NOMO-1 (cell line): ENCODE results near the gene RAB24.

Experiments used
- DNase-seq, 2 experiments: peaks; one replicate each; lab custom pipeline; 2025; ENCODE audit not compliant: unreplicated experiment in 2 of 2; lab: John Stamatoyannopoulos, UW

RAB24 gene

GRCh38 chr5:177333420-177334154 lies 30.1 kb upstream of the RAB24 start:
- no peak for DNase-seq

DNA sequence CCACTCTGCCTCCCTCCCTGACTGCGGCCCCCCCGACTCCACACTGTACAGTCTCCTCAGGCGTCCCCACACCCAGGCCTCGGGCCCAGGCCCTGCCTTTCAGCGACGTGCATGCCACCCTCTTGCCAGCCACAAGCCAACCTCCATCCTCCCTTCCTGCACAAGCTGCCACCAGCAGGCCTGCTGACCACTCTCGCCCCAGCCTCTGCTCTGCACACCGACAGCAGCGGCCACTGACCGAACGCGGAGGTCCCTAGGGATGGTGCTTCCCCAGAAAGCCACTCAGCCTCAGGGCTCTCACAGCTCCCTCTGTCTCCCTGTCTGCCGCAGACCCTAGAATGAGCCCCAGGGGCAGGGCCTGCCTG lies 29.4 kb upstream of the RAB24 start:
- DNase-seq: no peak

- DNase-seq: no peak
These were observed 28.7 kb upstream of the RAB24 start for GRCh38 chr5:177332031-177332895.

DNA sequence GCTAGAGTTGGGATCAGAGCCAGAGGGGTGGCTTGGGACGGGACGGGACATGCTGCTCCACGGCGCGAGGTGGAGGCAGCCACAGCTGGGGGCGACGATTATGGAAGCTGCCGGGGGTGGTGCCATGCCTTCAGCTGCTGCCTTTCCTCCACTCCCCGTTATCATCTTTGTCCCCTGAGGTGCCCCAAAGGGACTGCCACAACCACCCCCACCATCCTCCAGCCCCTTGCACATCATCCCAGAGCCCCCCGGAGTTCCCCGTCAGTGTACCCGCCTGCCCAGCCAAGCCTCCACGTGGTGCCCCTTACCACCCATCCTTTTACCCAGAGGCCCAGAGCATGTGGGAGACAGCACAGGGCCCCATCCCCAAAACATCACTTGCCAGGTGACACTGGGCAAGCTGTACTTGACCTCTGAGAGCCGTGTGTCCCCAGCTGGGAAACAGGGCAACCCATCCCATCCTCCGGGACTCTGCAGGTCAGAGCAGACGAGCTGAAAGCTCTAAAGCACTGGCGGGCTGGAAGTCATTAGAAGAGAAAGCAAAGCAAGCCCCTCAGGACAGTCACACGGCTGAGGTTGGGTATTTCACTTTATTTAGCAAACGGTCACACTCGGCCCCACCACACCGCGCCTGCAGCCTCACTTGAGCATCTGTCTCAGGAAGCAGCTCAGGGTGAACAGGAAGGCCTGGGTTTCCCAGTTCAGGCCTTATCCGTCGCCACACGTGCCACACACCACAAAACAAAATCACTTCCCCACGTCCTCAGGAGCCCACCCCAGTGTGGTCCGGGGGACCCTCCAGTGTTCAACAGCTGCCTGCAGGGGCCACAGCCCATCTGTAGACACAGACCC lies 27.7 kb upstream of the RAB24 start:
- no peak for DNase-seq

DNA sequence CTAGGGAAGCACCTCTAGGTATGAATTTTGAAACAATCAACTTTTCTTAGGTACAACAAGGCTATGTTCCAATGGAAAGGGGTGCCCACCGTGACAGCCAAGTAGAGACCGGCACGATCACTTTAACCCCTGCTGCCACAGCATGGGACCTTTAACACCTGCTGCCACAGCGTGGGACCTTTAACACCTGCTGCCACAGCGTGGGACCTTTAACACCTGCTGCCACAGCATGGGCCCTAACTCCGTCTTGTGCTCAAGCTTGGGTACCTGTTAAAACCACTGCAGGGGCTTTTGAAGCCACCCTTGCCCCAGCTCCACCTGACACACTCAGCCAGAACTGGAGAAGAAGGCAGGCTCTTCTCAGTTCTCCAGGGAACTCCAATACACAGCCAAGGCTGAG lies 26.4 kb upstream of the RAB24 start:
- DNase-seq: no peak

GRCh38 chr5:177328545-177329231 lies 25.2 kb upstream of the RAB24 start:
- no peak for DNase-seq

GRCh38 chr5:177327539-177328522 lies 24.3 kb upstream of the RAB24 start:
- DNase-seq: no peak

DNA sequence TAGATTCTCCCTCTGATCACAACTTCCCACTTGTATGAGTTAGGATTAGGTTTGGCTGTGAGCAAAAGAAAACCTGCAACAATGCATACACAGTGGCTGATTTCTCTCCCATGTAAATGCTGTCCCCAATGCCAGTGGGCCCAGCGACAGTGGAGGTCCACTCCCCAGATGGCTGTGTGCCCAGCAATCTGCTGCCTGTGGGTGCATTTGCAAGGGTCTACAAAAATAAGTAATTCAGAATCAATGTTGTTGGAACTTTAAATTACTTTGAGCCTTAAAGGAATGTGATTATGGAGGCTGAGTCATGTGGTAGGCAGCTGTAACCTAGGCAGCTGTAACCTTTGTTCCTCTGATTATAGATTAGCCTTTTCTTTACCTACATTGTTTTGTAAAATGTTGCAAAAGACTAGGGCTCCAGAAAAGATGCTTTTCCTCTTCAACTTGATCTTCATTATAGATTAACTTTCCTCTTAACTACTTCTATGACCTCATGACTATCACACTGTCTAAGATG lies 22.4 kb upstream of the RAB24 start:
- DNase-seq: no peak

DNA sequence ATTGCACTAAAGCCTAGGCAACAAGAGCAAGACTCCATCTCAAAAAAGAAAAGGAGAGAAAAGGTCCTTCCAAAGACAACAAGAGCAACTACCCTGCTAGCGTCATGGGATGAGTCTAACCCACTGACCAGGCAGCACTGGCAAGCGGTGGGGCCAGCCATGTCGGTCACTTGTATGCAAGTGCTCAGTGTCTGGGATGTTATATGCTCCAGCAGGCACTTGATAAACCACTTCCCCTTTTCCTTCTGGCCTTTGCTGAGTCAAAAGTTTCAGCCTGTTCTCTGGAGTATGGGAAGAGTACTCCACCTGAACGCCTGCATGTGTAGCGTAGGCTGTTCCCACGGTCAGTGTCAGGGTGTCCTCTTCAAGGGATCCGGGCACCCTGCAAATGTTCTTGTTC lies 17.4 kb upstream of the RAB24 start:
- DNase-seq: peak; percentile 47 to 76

DNA sequence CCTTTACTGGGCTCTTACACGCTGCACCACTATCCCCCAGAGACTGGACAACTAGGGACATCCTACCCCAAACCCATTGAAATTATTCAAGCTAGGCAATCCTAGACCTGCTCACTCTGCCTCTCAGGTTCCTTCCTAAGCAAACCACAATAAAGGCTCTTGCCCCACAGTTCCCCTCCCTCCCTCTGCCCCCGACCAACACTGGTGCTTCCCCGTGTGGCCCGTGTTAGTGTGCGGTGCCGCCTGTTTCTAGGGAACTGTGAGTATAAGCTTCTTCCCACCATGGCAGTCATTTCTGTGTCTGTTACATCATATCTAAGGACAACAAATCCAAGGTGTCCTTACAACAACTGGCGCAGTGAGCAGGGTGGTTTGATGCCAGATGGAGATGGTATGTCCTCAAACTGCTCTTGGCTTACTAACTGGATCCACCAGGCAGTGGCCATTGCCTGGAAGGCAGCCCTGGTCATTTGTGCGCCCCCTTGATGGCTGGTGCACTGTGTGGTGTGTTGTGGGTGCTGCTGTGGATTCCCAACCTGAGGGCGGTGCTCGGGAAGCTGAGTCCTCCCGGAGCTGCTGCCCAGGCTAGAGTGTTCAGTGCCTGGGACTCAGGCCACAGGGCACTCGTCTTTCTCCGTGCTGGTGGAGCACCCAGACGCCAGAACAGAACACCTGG lies 16.5 kb upstream of the RAB24 start:
- DNase-seq: no peak

- peak; percentile 70 to 78 for DNase-seq
These were observed 14.4 kb upstream of the RAB24 start for GRCh38 chr5:177317959-177318377.

DNA sequence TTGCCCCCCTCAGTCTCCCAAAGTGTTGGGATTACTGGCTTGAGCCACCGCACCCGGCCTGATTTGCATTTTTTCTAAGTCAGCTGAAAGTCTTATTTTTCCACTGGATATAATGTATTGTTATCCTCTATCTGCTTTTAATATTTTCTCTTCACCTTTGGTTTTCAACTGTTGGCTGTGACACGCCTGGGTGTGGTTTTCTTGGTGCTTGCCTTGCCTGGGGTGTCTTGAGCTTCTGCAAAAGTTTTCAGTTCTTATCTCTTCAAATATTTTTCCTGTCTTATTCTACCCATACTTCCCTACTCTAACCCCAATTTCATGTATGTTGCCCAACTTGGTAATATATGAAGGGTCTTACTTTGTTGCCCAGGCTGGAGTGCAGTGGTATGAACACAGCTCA lies 12.5 kb upstream of the RAB24 start:
- no peak for DNase-seq

- no peak for DNase-seq
These were observed 11.9 kb upstream of the RAB24 start for GRCh38 chr5:177315411-177315810.

DNA sequence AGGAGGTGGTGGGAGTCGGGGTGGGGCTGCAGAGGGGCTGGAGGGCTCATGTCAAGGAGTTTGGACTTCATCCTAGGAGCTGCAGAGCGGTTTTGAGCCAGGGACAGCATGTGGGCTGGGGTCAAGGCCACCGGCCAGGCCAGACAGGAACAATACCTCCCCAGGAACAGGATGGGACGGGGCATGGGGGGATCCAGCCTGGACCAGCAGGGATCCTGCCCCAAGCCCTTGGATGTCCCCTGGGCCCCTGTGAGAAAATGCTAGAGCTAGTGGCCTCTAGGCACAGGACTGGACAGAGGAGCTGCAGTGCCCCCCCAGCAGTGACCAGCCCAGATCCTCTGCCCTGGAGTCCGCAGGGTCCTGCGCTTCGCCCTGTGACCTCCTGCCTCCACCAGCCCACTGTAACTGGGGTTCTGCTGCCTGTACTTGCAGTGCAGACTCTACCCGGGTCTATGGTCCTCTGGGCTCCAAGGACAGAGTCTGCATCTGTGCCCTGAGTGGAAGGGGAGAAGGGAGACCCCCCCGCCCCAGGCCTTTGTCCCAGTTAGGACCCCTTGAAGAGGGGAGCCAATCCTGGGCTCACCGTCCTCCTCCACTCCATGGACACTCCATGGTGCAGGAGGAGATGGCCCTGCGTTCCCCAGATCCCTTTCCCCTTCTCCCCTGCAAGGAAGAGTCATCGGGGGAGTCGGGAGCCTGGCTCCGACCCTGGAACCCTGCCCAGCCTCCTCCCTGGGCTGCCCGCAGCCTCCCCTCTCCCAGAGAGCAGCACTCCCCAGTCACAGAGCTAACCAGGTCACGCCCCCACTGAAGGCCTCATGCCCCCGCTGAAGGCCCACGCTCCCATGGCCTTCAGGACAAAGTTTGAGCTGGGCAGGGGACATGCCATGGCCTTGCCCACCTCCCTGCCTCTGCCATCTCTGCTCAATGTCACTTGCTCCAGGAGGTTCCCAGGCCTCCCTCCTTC lies 11.1 kb upstream of the RAB24 start:
- no peak for DNase-seq

DNA sequence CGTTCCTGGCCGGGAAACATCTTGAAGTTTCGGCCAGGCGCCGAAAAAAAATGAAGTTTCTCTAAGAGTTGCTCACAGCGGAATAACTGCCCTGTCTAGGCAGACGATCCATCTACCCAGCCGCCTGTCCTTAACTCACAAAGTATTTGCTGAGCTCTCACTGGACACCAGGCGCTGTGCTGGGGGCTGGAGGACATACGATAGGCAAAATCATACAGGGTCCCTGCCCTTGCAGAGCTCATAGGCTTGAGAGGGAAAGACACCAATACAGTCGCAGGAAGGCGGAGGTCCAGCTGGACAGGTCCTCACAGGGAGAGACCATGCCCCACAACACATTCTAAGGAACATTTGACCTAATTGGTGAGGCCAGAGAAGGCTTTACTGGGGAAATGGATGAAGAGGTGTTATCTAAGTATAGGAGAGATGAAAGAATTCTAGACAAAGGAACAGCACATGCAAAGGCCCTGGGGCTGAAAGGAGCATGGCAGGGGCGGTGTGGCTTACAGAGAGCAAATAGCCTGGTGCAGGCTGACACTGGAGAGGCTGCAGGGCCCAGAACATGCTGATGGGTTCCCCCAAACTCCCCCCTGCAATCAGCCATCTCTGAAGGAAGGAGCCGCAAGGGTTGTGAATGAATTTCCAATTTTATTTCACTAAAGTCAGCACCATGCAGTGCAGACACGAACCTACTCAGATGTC lies 10.2 kb upstream of the RAB24 start:
- no peak for DNase-seq

- peak in 1 of 2 experiments; percentile 78 for DNase-seq
These were observed 9.2 kb upstream of the RAB24 start for GRCh38 chr5:177312649-177313181.
